GM21367 (cell line): Measurements from ENCODE around the gene SLC28A1.
"Not testable (repeated sequence)": the region's sequence is repeated elsewhere in the genome, so short reads cannot be mapped to it uniquely, and the experiment has no call there.

Experiments used
- ATAC-seq: cut with Tn5 transposase; IDR thresholded peaks from one replicate; pipeline ENCODE4 v1.9.1; 2021; ENCODE audit not compliant: unreplicated experiment

SLC28A1 gene

GRCh38 chr15:84862214-84862975 is 22.1 kb upstream of the SLC28A1 start:
- ATAC-seq: no peak

DNA sequence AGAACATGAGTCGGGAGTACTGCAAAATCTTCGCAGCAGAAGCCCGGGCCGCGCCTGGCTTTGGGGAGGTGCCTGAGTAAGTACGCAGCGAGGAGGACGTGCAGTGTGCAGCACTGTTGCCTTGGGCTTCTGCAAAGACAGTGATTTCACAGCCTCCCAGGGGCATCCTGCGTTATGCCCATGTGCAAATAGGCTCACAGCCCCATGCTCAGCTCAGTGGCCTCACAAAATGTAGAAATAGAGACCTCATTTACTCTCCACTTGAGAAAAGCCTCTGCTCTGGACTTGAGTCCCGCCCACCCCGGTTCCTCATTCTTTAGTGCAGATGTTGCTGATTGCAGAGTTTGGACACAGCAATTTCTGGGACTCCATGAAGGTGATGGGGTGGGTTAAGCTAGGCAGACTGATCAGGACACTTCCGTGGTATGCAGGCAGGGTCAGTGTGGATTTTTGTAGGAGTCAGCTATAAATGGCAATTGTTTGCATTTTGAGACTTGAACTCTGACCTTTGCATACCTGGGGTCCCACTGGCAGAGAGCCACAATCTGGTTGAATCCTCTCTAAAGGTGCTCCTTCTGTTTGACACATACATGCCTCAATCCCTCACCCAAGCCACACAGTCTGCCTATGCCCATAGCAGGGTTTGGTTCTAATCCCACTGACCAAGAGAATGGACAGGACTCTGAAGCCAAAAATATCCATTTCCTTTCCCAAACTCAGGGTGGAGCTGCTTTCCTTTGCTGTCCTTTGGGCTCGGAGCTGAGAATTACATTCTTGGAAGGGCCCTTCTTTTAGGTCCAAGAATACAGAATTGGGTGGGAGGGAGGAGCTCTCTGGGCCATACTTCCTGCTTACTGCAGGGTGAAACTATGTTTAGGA is 20.7 kb upstream of the SLC28A1 start:
- no peak for ATAC-seq

DNA sequence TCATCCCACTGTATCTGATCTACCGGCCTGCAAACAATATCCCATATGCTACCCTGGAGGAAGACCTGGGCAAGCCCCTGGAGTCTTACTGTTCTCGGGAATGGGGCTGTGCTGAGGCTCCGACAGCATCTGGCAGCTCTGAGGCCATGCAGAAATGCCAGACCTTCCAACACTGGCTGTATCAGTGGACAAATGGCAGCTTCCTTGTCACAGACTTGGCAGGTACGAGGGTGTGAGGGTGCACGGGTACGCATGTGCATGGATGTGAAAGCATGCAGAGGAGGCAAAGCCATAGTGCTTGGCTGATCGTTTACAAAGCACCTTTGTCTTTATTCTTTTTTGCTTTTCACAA is 20.0 kb upstream of the SLC28A1 start:
- no peak for ATAC-seq

DNA sequence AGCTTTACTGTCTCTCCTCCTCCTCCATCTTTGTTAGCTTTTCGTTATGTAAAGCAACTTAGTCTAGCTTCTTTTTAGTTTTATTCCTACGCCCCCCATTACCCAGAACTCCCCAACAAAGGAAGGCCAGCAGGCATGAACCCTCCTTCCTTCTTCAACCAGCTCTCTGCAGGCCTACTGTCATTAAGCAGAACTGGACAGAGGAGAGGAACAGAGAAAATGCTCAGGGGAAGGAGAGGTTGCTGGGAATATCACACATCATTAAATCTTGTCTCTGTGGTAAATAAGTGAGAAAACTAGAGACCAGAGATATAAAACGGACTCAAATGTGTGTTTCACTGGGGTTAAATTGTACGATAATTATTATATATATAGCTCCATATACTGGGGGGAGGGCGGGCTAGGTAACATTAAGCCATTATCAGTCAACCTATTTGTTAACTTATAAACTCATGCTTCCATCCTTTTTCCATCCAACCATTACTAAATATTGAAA is 19.3 kb upstream of the SLC28A1 start:
- no peak for ATAC-seq

- ATAC-seq: no peak
These were observed 16.2 kb upstream of the SLC28A1 start for GRCh38 chr15:84868037-84868880.

DNA sequence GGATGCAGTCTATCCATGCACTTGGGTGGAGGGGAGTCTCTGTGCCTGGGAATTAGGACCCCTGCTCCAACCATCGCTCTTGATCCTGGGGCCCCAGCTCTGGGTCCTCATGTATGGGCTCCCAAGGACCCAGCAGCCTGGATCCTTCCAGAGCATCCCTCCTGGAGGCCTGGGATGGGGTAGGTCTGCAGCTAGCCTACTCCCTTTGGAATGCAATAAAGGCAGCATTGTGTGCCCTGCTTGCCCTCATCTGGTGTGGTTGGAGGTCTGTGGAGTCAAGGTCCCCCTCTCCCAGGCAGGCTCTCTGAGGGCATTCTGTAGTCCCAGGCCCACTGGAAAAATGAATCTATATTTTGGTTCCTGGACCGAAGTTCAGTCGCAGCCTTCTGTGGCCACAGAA is 15.0 kb upstream of the SLC28A1 start:
- ATAC-seq: no peak

- ATAC-seq: no peak
These were observed 13.0 kb upstream of the SLC28A1 start for GRCh38 chr15:84871428-84871985.

DNA sequence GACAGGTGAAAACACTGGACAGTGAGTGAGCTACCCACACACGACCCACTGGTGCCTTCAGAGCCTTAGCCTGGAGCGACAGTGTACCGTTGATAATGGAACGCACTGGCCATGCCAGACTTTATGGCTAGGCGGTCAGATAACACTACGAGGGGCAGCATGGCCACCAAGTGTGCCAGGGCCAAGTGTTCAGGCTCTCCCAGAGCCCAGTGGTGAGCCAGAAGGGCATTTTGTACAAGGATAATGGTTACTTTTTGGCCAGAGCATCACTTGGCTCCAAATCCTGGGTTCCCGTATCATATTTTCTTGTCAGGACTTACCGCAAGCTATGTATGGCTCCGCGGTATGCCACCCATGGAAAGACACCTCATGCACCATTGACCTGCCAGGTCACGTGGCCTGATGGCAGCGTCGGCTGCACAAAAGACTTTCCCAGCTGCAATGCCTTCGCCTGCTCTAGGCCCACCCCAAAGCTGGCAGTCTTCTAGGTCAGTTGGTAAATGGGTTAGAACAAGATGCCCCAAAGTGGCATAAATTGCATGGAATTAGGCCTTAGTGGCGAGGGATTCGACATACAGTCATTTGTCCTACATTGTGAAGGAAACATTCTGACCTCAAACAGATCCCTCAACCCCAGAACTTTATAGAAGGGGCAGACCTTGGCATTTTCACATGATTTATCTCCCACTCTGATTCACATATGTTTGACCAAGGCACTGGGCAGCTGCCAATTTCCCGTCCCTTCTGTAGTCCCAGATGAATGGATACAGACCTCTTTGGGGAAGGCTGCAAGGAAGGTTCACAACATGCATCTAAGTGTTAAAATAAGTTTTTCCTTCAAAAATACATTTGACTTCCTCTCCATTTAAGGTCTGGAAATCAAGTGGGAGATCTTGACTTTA is 12.2 kb upstream of the SLC28A1 start:
- no peak for ATAC-seq

DNA sequence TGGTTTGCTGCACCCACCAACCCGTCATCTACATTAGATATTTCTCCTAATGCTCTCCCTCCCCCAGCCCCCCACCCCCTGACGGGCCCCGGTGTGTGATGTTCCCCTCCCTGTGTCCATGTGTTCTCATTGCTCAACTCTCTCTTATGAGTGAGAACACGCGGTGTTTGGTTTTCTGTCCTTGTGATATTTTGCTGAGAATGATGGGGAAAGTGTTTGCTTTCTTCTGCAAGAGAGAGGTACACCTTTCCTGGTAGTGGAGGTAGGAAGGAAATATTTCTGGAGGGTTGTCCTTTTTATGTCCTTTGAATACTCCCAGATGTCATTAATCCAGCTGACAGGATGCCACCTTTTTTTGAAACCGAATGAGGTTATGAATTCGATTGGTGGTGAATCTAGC is 10.5 kb upstream of the SLC28A1 start:
- ATAC-seq: no peak

- no peak for ATAC-seq
These were observed 9.3 kb upstream of the SLC28A1 start for GRCh38 chr15:84874981-84875699.

GRCh38 chr15:84876269-84876668 is 8.2 kb upstream of the SLC28A1 start:
- ATAC-seq: no peak

GRCh38 chr15:84877701-84878100 is 6.8 kb upstream of the SLC28A1 start:
- not testable (repeated sequence) for ATAC-seq

GRCh38 chr15:84878504-84878903 is 6.0 kb upstream of the SLC28A1 start:
- ATAC-seq: no peak

DNA sequence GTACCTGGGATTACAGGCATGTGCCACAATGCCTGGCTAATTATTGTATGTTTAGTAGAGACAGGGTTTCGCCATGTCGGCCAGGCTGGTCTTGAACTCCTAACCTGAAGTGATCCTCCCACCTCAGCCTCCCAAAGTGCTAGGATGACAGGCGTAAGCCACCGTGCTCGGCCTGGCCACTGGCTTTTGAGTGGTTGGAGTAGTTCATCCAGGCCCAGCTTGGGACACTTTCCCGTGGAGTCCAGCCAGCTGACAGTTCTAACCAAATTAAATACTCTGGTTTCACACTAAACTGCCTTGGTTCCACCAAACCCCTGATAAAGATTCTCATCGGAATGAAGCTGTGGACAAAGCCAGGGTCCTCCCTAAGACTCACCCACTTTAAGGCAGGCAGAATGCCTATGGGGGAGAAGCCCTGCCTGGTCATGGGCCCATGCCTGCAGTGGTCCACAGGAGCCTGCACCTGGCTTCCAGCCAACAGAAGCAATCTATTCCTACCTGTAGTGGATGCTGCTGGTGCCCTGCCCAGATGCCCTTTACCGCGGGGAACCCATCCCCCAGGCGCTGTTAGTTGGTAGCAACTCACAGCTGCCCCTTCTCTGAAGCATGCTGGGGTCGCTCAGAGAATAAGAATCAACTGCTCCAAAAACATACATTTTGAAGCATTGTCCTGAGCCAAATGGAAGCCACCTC is 5.2 kb upstream of the SLC28A1 start:
- no peak for ATAC-seq

GRCh38 chr15:84880007-84880406 is 4.5 kb upstream of the SLC28A1 start:
- no peak for ATAC-seq

DNA sequence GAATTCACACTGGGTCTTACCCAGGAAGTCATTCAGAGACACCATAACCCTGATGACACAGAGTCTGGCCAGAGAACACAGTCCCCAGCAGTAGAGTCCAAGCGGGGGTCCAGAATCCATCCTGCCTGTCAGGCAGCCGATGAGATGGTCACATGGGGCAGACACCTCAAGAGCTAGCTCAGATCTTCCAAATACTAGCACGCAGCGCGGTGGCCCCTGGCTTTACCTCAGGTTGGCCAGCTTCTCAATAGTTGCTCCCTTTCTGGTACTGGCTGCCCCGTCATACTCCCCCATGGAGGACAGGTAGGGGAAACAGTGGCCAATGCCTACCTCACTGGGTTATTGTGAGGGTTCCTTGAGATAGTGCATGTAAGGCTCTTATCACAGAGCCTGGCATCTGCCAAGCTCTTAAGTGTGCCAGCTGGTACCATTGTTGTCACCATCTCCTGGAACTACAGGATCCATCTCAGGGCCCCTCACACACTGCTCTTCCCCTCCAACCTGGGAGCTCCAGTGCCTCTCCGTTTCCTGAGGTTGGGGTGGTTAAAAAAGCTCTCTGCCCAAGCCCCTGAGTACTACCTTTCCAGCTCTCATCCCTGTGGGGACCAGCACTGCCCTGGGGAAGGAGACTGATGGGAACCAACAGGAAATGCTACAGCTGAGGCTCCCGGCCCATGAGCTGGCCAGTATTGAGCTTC is 3.5 kb upstream of the SLC28A1 start:
- no peak for ATAC-seq

GRCh38 chr15:84881520-84881830 is 3.0 kb upstream of the SLC28A1 start:
- no peak for ATAC-seq

DNA sequence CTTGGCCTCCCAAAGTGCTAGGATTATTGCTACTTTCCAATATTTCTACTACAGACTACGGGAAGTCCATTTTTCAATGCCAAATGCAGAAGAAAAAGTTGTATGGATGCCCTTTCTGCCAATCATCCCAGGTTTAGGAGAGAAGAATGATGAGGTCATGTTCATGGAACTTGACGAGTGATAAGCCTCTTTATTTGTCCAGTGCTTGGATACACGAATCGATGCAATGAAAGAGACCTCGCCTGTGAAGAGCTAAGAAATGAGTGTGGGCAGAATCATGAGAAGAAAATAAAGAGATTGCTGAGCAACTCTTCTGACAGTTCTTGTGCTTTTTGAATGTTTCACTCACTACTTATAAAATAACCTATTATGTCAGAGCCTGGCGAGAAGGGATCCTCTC is 996 bp upstream of the SLC28A1 start:
- ATAC-seq: no peak
